GM18951 (cell line): ENCODE results near the gene ETV2.
"Not testable (repeated sequence)": the region's sequence is repeated elsewhere in the genome, so short reads cannot be mapped to it uniquely, and the experiment has no call there.

ENCODE experiments used
- POLR2A ChIP-seq: IDR thresholded peaks from 4 replicates; pipeline ENCODE4 v1.6.1; 2011; ENCODE audit warnings: mild to moderate bottlenecking; ENCODE audit not compliant: insufficient read length, insufficient read depth; ENCODE audit errors: extremely low read depth
- in situ Hi-C: fragments of 300-500 bp; cut with MboI; formaldehyde crosslinking; loops from one replicate; pipeline ENCODE4 v1.12.0; 2022; ENCODE audit warnings: low sequenced_read_pairs, mixed read lengths, inconsistent platforms; ENCODE audit not compliant: unreplicated experiment

ETV2 gene, protein sequence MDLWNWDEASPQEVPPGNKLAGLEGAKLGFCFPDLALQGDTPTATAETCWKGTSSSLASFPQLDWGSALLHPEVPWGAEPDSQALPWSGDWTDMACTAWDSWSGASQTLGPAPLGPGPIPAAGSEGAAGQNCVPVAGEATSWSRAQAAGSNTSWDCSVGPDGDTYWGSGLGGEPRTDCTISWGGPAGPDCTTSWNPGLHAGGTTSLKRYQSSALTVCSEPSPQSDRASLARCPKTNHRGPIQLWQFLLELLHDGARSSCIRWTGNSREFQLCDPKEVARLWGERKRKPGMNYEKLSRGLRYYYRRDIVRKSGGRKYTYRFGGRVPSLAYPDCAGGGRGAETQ

GRCh38 chr19:35641515-35642151 is at the start of gene ETV2:
TSS of gene ETV2 (plus strand) at chr19:35641745. CDS start at chr19:35642461, 716 bp downstream.
- in situ Hi-C loops: no loop called here
- TF ChIP-seq POLR2A: no peak

- in situ Hi-C loops: no loop called here
- no peak for TF ChIP-seq POLR2A
Measured at GRCh38 chr19:35592226-35592625, 49.3 kb upstream of the ETV2 start.

- in situ Hi-C loops: not testable (repeated sequence)
Measured at GRCh38 chr19:35595026-35595425, 46.5 kb upstream of the ETV2 start.

DNA sequence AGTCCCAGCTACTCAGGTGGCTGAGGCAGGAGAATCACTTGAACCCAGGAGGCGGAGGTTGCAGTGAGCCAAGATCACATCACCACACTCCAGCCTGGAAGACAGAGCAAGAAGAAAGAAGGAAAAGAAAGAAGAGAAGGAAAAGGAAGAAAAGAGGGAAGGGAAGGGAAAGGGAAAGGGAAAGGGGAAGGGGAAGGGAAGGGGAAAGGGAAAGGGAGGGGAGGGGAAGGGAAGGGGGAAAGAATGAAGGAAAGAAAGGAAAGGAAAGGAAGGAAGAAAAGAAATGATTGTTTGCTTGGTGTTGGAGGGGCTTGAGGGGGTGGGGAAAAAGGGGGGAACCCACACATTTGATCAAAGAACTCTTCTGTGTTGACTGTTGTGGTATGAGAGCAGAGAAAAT is 45.6 kb upstream of the ETV2 start:
- no peak for TF ChIP-seq POLR2A
- in situ Hi-C loops: no loop called here

DNA sequence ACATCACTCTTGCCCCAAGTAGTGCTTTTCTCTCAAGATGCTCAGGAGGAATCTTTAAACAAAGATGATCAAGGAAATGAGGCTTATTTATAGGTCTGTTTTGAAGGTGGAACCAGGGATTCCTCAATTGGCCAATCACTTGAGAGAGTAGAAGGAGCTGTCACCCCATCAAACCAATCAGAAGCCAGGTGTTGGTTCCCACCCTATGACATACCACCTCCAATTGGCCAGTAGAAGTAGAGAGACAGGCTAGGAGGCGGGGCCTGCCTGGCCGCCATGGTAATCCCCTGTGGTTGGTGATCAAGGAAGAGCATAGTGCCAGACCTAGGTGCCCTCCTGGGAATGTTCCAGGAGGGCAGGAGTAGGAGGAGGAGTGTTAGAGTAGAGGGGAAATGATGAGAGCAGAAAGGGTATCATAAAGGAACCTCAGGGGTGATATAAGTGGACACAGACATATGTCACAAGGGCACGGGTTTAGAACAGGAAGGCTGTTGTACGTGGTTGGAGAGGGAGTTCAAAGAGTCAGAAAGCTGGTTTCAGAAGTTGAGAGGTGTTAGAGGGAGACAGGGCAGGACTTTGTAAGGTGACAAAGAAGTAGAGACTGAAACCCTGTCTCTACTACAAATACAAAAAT is 45.1 kb upstream of the ETV2 start:
- in situ Hi-C loops: no loop called here
- TF ChIP-seq POLR2A: no peak

DNA sequence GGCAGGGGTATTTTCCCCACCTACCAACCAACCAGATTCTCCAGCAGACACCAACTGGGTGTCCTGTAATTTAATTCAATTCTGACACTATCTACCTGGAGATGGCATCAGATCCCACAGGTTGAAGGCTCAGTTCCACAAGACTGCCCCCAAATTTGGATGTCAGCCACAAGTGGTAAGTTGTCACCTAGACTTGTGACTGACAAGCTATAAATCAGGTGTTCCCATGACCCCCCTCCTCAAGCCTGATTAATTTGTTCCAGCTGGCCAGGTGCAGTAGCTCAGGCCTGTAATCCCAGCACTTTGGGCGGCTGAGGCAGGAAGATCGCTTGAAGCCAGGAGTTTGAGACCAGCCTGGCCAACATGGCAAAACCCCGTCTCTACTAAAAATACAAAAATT is 39.6 kb upstream of the ETV2 start:
- in situ Hi-C loops: no loop called here
- TF ChIP-seq POLR2A: no peak

- in situ Hi-C loops: not testable (repeated sequence)
Measured at GRCh38 chr19:35604436-35604835, 37.1 kb upstream of the ETV2 start.

- in situ Hi-C loops: not testable (repeated sequence)
Measured at GRCh38 chr19:35607170-35607569, 34.4 kb upstream of the ETV2 start.

DNA sequence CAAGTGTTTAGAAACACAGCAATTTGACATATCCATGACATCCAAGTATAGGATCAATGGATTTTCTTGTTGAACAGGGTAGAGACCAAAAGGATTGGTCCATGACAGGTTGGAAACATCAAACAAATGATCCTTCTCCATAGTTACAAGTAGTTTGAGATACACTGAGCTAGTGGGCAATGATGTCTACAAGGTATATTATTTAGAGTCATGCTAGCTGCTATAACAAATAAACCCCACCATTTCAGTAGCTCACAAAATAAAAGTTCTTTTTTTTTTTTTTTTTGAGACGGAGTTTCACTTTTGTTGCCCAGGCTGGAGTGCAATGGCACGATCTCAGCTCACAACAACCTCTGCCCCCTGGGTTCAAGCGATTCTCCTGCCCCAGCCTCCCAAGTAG is 33.9 kb upstream of the ETV2 start:
- no peak for TF ChIP-seq POLR2A
- in situ Hi-C loops: no loop called here

GRCh38 chr19:35608251-35608650 is 33.3 kb upstream of the ETV2 start:
- TF ChIP-seq POLR2A: no peak
- in situ Hi-C loops: no loop called here

DNA sequence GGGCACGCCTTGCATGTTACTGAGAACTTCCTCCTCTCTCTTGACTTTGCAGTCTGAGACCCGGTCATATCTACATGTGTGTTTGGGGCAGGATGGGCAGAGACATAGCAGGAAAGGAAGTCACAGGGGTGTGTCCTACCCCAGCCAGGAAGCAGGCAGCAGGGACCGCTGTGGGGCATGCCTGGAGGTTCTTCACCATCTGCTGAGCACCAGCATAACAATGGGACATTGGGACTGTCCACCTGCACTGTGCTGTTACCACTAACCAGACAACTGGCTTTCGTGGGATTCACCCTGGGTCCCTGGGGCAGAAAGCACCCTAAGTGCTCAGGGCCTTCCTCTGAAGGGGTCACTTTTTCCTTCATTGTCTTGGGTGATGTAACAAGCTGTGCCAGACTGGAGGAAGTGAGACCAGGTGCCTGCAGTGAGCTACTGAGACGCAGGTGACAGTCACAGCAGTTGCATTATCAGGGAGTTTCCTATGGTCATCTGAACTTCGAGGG is 31.6 kb upstream of the ETV2 start:
- peak; percentile 47 for TF ChIP-seq POLR2A
- in situ Hi-C loops: no loop called here

- no peak for TF ChIP-seq POLR2A
- in situ Hi-C loops: no loop called here
Measured at GRCh38 chr19:35612224-35612558, 29.4 kb upstream of the ETV2 start.

DNA sequence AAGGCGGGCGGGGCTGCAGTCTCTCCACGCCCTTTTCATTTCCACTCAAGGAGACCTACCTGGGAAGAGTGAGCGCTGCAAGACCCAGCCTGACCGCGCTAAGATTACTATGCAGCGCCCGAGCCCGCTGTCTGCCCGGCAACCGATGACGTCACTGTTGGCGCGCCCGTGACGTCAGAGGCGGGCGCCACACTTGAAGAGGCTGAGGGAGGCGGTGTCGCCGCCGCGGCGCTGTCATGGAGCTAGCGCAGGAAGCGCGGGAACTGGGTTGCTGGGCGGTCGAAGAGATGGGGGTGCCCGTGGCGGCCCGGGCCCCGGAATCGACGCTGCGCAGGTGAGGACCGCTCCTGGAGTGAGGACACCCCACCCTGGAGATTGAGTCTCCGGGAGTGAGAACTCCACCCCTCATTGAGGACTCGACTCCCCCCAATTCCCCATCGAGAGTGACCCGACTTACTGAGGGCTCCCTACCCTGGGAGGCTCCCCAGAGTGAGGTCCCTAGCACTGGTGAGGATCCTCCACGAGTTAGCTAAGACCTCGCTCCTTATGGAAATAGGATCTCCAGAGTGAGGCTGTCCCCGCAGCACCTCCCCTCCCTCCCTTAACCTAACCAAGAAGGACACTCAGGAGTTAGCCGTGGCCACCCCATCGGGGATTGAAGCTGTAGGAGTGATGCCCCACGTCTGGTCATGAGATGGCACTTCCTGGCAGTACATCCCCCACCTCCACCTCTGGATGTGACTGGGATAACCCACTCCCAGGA is 28.8 kb upstream of the ETV2 start, which contains the start of gene HAUS5:
TSS of gene HAUS5 (plus strand) at position 177 of the 763 bp plus-strand sequence. CDS start at position 237, 60 bp downstream.
- TF ChIP-seq POLR2A: peak; percentile 78
- in situ Hi-C loops: no loop called here
